Natural killer cell (primary cell): ENCODE data around the gene HAGH. TPM values are rescaled to one million over a fixed set of nuclear protein-coding genes. Genes with fewer than 3 reads are reported as not detected.

Source experiments
- ATAC-seq, 3 donors: fragments of 150-1000 bp in 2 of 3; fragments of 200-7000 bp in 1 of 3; cut with Tn5 transposase; 1 replicate in 1 of 3; 2 replicates in 2 of 3; pipeline ENCODE4 v1.10.0; 2021; ENCODE audit warnings: mild to moderate bottlenecking in 2 of 3, moderate library complexity in 2 of 3
- DNase-seq, 2 donors: peaks; one replicate each; pipeline versions ENCODE4 v3.0.0 to v3.0.0-alpha.2; 2013 to 2021; ENCODE audit warnings: mixed read lengths in 1 of 2
- H3K27ac ChIP-seq: one replicate; pipeline ENCODE4 v1.5.1; 2013; ENCODE audit warnings: mild to moderate bottlenecking, low read length
- H3K27me3 ChIP-seq: one replicate; pipeline ENCODE4 v1.6.1; 2013; ENCODE audit warnings: low read length; ENCODE audit not compliant: control insufficient read depth, insufficient read depth
- H3K36me3 ChIP-seq: one replicate; pipeline ENCODE4 v1.6.1; 2013; ENCODE audit warnings: low read length; ENCODE audit not compliant: control insufficient read depth, insufficient read depth
- H3K4me1 ChIP-seq: one replicate; pipeline ENCODE4 v1.6.1; 2013; ENCODE audit warnings: low read length; ENCODE audit not compliant: control insufficient read depth, insufficient read depth
- H3K4me3 ChIP-seq: one replicate; pipeline ENCODE4 v1.5.1; 2013; ENCODE audit warnings: low read length
- H3K9me3 ChIP-seq: one replicate; pipeline ENCODE4 v1.6.1; 2013; ENCODE audit warnings: low read length; ENCODE audit not compliant: control insufficient read depth, insufficient read depth
- H3K27ac Mint-ChIP-seq, 2 donors: one replicate each; pipeline ENCODE4 v1.8.0; 2022; ENCODE audit warnings: mild to moderate bottlenecking in 2 of 2, mixed read lengths in 2 of 2, moderate library complexity in 1 of 2
- H3K27me3 Mint-ChIP-seq, 2 donors: one replicate each; pipeline ENCODE4 v1.8.0; 2022; ENCODE audit warnings: low read depth in 2 of 2, mixed read lengths in 2 of 2
- H3K36me3 Mint-ChIP-seq: one replicate; pipeline ENCODE4 v1.8.0; 2022; ENCODE audit warnings: mixed read lengths
- H3K4me1 Mint-ChIP-seq, 2 donors: one replicate each; pipeline ENCODE4 v1.8.0; 2022; ENCODE audit warnings: mixed read lengths in 2 of 2
- H3K4me3 Mint-ChIP-seq: one replicate; pipeline ENCODE4 v1.8.0; 2022; ENCODE audit warnings: mild to moderate bottlenecking, moderate library complexity, mixed read lengths
- H3K9me3 Mint-ChIP-seq, 2 donors: one replicate each; pipeline ENCODE4 v1.8.0; 2022; ENCODE audit warnings: mixed read lengths in 2 of 2
- CTCF ChIP-seq: fragments of 200-600 bp; IDR thresholded peaks from one replicate; pipeline ENCODE4 v1.8.0; 2022; ENCODE audit warnings: antibody characterized with exemption
- whole genome bisulfite sequencing: methylation state at CpG from one replicate; pipeline ENCODE4 v1.1.7; 2013; ENCODE audit warnings: missing lambda C conversion rate; ENCODE audit not compliant: insufficient coverage; 5-methylcytosine and 5-hydroxymethylcytosine counted together
- intact Hi-C: fragments of 100-400 bp; cut with micrococcal nuclease; formaldehyde crosslinking; loops from one replicate; pipeline ENCODE4 v1.14.2; 2022
- total RNA-seq, 4 donors: library from RNA; stranded (reverse); fragments of 120-200 nt in 1 of 4; gene quantifications; one replicate each; pipeline versions ENCODE4 v1.2.3 to v1.2.4, GENCODE V29; 2013 to 2022

HAGH gene
- total RNA-seq, 3 donors from 2014 or later (not counting 1 experiment from before 2014, with no cell fraction given): 27.8 to 38.4 (median 37.5) TPM

- Histone ChIP-seq H3K36me3 (peaks cover 42% of the 10 kb centered on the region), H3K27me3 (no peaks in the 10 kb centered on the region), H3K4me1 (peaks cover 29% of the 10 kb centered on the region), H3K4me3 (no peak overlapping the region), H3K27ac (no peak overlapping the region), H3K9me3 (no peaks in the 10 kb centered on the region)
- Mint-ChIP-seq H3K4me3 (no peak overlapping the region), H3K36me3 (no peaks in the 10 kb centered on the region), H3K9me3 (no peaks in the 10 kb centered on the region), H3K27me3 (no peaks in the 10 kb centered on the region), H3K27ac (peak overlapping the region in 1 of 2 donors; percentile 70), H3K4me1 (peaks cover 10 to 17% of the 10 kb centered on the region in 2 donors)
- DNase-seq (no peak), ATAC-seq (no peak)
- WGBS: 93% methylated on average over 41 of the region's 41 CpGs
- TF ChIP-seq CTCF: no peak
- intact Hi-C loops: no loop called here
Measured at GRCh38 chr16:1768061-1768766, 58.4 kb downstream of the HAGH start.

GRCh38 chr16:1767116-1767994 lies 59.3 kb downstream of the HAGH start:
- no peak for TF ChIP-seq CTCF
- H3K9me3 Mint-ChIP-seq: no peaks in the 10 kb centered on the region
- DNase-seq (no peak), ATAC-seq (no peak)
- no peaks in the 10 kb centered on the region for H3K36me3 Mint-ChIP-seq
- Histone ChIP-seq H3K4me3 (no peak overlapping the region), H3K9me3 (no peaks in the 10 kb centered on the region), H3K27ac (no peak overlapping the region), H3K4me1 (peaks cover 27% of the 10 kb centered on the region), H3K36me3 (peaks cover 47% of the 10 kb centered on the region), H3K27me3 (no peaks in the 10 kb centered on the region)
- peaks cover 8 to 16% of the 10 kb centered on the region in 2 donors for H3K4me1 Mint-ChIP-seq
- H3K27me3 Mint-ChIP-seq: no peaks in the 10 kb centered on the region
- H3K4me3 Mint-ChIP-seq: peak overlapping the region; percentile 21
- 92% methylated on average over 42 of the region's 42 CpGs for WGBS
- H3K27ac Mint-ChIP-seq: no peak overlapping the region
- intact Hi-C loops: no loop called here

- Mint-ChIP-seq H3K36me3 (no peaks in the 10 kb centered on the region), H3K4me3 (no peak overlapping the region), H3K27ac (no peak overlapping the region), H3K9me3 (no peaks in the 10 kb centered on the region), H3K27me3 (no peaks in the 10 kb centered on the region), H3K4me1 (peaks cover 2 to 10% of the 10 kb centered on the region in 2 donors)
- no peak for ATAC-seq
- H3K4me1 ChIP-seq: peaks cover 20% of the 10 kb centered on the region
- 96% methylated on average over 18 of the region's 18 CpGs for WGBS
- H3K27ac ChIP-seq: no peak overlapping the region
- intact Hi-C loops: no loop called here
- H3K36me3 ChIP-seq: peaks cover 53% of the 10 kb centered on the region
- no peaks in the 10 kb centered on the region for H3K27me3 ChIP-seq
- no peaks in the 10 kb centered on the region for H3K9me3 ChIP-seq
- no peak overlapping the region for H3K4me3 ChIP-seq
- DNase-seq: no peak
- no peak for TF ChIP-seq CTCF
Measured at GRCh38 chr16:1766701-1767100, 59.9 kb downstream of the HAGH start.
